GM19240 (cell line): ENCODE measurements around the gene UST.
"Not testable (repeated sequence)": the region's sequence is repeated elsewhere in the genome, so short reads cannot be mapped to it uniquely, and the experiment has no call there.

Experiments used
- DNase-seq: peaks from one replicate; pipeline ENCODE4 v3.0.0; 2011; ENCODE audit warnings: low spot score; ENCODE audit not compliant: insufficient read length

UST gene

DNA sequence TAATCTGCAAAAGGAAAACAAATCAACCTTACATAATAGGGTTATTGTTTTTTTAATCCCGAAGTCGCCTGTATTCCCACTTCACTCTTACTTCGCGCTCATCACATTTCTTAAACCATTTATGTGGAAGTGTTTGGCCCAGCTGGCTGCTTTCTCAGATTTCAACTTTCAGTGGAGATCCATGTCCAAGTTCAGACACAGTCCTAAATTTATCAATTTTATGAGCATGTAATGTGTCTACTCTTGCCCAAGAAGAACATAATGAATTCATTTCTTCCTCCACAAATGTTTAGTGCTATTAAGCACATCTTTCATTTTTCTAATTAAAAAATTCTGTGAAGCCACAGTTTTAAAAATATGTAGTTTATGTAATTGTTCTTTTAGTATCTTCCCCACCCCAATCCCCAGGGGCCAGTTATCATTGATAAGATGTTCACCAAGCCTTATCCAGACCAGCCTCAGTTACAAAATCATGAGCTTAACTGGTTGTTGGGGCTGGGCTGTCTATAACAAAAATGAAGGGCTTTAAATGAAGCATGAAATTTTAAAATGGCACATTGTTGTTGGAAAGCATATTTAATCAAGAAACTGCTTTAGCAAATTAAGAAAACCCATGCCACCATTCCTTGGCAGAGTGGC, 151.7 kb downstream of the UST start:
- DNase-seq: no peak

DNA sequence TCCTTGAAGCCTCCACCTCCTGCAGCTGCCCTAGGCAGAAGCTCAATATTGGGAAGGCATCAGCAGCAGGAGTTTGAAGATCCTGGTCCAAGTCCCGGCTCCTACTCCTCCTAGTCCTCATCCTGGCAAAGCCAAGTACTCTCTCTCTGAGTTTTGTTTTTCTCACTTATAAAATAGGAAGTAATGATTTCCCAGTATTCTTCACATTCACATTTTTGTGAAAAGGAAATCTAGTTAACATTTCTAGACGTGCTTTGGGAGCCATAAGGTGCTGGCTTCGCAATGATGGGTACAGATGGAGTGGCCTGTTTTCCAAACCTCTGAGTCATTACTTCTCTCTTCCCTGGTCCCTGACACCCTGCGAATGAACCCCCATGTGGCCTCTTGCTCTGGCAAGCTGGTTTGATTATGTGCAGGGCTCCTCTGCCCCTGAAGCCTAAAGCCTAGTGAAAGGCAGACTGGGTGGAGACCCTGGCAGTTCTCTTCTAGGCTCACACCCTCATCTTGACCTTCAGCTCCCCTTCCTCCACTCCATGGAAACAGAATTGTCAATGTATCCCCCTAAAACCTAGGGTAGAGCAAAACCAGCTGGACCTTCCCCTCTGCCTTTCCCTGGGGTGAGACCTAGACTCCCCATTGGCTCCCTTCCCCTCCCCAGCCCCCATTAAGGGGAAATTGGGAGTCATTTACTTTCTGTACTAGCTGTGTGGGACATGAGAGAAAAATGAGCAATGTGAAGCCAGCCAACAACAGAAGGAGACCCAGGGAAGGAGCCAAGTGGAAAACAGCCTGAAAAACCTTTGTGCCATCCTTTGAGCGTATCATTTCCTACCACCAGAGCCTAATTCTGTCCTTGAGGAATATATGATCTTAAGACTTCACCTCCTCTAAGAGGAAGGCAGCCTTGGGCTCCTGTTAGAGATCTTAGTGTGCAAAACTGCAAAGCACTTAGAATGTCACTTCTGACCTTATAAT, 158.4 kb downstream of the UST start:
- DNase-seq: no peak

DNA sequence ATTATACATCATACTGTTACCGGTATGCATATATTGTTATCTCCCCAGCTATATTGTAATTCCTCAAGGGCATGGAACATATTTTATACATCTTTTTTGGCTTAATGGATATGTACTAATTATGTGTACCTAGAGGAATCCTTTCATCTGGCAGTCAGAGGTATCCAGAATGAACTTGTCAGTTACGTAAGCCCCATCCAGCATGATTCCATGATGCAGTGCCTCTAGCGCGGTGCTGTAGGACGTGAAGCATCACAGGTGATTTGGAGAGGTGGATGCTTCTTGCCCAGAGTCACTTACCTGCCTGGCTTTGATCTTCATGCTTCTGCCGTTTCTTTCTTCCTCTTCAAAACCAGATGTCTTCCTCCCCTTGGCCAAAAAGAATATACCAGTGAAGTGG, 159.1 kb downstream of the UST start:
- no peak for DNase-seq

DNA sequence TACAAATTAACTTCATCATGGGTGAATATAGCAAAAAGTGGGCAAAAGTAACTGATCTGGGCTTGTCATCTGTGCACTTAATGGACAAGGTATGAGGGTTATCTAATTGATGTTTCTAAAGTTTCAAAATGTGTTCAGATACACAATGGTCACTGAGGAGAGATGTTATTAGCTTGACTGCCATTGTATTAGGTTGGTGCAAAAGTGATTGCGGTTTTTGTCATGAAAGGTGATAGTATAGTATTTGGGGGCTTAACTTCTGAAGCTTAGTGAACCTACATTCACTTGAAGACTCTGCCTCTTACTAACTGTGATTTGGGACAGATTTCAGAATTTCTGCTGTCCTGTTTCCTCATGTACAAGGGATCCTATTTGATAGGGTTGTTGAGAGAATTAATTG, 159.6 kb downstream of the UST start:
- no peak for DNase-seq

DNA sequence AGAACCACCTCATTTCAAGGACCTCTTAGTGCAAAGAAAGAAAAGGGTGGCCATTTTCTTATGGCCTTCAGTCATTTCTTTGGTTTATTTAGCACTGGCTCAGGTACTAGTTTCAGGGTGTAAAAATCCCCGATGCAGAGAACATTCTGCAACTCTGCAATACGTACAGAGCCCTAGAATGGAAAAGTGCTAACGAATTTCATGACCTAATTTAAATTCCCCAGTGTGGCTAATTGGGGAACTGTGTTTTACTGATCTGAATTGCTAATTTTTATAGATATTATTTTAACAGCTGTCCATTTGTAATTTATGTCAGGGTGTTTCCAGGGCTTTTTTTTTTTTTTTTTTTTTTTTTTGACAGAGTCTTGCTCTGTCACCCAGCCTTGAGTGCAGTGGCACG, 160.7 kb downstream of the UST start:
- no peak for DNase-seq

DNA sequence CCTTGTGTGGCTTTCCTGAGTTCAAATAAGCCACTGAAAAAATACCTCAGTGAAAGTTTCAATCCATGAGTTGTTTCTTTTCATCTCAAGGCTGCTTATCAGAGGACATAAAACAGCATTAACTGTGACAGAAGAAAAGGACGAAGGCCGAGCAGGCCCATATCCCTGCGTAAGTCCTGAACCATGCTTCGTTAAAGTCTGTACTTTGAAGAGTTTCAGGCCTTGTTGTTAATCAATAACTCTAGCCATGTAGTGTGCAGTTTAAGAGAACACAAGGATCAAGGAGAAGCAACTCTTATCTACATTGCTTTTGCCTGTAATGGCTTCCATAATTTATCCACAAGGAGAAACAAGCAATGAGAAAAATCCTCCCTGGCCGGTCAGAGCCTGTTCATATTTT, 165.4 kb downstream of the UST start:
- no peak for DNase-seq

DNA sequence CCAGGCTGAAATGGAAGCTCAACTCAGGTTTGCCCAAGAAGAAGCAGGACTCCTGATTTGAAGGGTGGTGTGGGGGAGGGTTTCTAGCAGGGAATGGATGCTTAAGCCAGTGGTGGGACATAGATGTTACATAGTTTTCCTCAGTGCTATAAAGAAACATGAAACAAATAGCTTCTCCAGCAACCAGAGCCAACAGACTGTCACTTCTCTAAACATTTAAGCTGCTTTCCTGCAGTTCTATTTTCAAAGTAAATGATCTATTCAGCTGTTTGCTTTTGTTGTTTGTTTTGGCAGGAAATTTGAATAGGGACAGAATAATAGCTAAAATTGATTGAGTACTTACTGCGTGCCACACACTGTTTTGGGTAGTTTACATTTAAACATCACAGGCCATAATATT, 169.0 kb downstream of the UST start:
- DNase-seq: no peak

DNA sequence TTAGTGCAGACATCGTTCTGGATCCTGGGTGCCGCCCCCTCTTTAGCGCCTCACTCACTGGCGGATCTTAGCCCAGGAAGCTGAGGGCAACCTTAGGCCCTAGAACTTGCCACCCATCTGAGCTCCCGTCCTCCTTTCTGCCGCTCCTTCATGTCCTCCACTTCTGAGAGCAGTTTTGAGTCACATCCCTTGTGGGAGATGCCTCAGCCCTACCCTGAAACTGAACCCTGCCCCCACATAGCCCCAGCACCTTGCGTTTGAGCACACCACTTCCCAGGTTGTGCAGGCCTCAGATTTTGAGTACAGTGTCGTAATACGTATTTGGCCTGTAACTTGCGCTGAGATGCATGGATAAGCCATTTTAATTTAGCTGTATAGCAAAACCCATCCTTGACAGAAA, 169.7 kb downstream of the UST start:
- DNase-seq: not testable (repeated sequence)

DNA sequence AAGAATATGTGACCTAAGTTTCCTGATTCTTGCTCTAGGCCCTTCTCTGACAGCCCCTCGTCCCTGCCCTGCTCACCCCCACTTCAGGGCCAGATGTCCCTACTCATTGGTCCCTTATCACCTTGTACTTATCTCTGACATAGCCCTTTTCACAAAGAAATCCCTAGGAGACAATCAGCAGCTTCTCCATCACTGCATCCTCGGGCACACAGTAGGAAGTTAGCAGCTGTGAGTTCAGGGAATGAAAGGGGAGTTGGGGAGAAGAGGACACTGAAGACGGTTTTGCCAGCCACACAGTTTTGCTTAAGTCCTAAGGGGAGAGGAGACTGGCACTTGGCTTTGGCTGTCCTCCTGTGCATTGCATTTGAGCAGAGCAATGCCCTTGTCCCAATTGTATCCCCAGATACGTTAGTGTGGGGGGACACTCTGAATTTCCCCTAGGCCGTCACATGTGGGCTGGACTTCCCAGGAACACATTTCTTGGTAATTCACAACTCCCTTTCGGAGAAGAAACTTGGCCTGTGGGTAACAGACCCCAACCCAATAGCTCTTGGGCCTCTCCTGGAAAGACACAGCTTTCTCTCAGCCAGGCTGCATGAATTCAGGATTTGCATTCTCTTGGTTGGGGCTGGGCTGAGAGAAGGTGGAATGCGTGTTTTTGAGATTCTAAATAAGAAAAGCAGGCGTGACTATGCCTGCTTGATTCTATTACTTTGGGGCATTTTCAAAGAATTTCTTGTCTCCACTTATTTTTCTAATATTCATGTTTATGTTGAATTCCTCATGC, 177.6 kb downstream of the UST start:
- no peak for DNase-seq

DNA sequence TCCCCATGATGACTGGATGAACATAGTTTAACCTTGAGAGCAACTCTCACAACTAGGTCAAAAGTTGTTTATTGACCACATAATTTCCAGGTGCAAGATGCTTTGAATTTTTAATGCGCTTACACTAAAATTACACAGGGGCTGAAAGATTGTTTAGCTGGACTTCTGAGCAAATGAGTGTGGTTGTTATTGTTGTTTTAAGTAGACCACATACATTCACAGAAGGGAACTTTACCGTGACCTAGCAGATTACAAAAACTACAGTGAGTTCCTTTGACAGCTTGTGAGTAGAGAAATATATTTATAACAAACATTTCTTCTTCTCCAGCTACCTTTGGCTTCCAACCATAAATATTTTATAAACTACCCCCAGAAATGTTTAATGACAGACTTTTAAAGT, 178.9 kb downstream of the UST start:
- no peak for DNase-seq

DNA sequence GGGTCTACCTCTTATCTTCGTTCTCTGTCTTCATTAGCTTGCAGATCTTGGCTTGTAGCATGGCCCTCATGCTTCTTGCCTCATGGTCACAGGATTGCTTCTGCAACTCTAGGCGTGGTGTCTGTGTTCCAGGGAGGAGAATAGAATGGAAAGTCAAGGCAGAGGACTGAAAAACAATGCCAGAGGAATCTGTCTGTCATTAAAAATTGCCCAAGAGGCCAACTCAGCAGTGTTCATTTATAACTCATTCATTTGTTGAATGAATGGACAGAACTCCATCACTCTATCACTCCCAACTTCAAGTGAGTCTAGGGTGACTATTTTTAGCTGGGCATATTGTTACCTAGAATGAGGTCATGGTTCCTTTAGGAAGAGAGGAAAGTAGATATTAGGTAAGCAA, 179.6 kb downstream of the UST start:
- DNase-seq: no peak

DNA sequence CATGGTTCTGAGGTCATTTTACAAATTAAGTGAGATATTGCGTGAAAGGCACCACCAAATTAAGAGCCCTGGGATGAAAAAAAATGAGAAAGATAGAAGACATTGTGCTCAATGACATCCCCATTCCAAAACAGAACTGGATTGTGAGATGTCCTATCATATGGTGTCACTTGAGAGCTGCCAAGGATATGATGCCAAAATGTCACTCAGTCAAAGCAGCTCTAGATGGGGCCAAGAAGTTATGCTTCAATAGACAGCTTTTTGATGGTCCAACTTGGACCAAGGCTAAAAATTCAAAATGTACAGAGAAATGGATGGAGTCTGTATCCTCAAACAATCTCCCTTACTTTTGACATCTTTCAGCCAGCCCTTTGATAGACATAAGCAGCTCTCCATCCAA, 180.8 kb downstream of the UST start:
- DNase-seq: no peak

DNA sequence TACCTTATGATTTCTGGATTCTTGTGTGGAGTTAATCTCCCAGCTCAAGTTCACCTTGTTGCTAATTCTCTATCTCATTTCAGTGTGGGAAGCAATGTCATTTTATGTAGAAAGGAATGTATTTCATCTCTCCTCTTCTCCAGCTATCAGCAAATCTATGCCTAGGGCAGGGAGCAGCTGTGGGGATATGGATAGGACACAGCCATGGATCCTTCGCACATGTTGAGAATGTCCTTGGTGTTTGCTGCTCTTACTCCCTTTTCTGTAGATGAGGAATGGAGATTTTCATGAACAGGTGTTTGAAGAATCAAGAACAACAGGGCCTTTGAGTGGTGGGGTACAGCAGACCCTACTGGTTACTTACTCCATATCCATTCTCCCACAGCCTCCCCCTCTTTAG, 182.0 kb downstream of the UST start:
- DNase-seq: no peak

DNA sequence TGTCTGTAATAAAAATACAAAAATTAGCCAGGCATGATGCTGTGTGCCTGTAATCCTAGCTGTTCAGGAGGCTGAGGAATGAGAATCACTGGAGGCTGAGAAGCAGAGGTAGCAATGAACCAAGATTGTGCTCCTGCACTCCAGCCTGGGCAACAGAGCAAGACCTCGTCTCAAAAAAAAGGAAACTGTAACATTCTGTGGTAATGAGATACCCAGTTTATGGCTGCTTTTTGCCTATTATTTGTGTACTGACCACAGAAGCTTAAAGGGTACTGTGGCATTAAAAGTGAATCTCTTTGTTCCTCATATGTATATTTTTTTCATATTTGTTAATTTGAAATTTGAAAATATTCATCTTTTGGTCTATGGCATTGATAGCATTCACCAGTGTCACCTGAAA, 185.4 kb downstream of the UST start:
- DNase-seq: no peak

DNA sequence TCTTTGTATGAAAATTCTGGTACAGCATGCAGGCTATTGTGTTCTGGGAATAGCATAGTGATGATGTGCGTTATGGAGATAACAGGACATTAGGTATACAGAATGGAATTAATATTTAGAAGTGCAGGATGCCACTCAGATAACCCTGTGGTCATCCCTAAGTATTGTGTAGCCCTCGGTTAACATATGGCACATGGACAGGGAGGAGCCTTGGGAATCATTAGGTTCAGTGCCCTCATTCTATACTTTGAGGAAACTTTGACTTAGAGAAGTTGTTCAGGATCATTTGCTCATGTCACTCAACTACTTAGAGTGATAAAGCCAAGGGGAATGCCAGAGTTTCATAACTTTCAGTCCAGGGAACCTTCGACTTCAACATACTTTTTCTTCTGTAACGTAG, 185.9 kb downstream of the UST start:
- DNase-seq: no peak

DNA sequence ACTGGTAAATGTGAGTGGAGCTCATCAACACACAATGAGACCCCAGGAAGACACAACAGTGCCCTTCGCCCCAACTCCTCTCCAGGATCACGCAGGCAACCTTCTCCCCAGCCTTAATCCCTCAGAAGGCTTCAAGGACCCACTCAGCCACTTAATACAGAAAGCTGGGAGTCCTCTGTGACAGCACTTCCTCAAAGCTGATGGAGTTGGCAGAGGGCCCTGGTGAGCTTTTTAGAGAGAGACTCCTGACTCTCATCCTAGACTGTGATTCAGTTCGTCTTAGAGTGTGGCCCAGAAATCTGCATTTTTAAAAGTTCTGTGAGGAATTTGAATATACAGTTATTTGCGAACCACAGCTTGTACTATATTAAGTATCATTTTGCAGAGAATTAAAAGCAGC, 187.7 kb downstream of the UST start:
- no peak for DNase-seq

DNA sequence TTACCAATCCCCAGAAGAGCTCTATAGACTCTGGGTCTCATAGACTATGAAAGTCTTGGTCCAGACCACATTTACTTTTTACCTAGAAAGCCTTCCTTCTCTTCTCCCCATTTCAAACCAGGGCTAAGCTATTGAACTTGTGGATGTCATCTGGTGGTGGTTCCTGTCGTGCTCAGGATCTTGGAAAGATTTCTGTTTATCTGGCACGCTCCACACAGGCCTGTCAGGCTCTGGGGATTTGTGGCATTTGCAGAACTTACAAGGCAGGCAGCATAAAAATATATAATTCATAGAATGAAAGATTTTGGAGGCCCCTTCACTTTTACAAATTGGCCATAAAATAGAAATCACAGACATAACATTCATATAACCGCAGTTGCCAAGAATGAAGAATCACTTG, 188.1 kb downstream of the UST start:
- no peak for DNase-seq

DNA sequence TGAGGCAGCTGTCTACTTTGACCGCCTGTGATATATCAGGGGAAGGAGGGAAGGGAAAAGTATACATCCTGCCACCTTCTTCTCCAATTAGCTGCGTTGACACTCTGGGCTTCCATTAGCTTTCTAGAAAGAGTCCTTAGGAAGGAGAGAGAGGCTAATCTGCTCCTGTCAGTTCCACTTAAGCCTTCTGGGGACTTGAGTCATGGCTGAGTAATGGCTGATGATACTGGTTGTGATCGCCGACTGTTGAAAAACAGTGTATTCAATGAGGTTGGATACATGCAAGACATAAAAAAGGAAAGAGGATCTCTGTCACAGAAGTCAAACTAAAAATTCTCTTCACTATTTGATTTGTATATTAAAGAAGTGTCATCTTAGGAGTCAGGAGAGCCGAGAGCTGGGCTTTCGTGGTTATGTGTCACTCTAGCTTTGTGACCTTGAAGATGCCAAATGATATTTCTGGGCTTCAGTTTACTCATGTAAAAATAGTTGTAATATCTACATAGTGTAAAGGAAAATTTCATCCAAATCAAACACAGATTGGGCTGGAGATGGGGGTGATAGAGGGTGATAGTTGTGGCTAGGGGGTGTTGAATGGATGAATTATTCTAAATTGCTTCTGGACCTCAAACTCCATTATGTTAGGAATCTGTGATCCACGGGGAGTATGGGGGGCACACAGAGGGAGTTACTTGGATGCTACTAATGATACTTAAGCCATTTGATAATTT, 189.0 kb downstream of the UST start:
- DNase-seq: no peak

DNA sequence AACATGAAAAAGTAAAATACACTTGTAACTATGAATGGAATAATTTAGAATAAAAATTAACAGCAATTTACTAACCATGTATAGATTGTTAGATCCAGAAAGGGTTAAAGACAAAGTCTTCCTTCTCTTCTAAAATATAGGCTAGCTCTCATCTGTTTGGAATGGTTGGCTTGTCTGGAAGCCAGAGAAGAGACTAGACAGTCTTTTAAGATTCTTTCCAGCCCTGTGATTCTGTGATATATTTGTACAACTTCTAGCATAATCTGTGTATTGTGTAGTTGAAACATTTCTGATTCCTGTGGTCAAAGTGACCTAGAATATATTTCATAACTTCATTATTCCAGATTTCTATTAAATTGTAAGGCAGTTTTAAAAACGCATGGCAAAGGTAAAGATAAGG, 196.6 kb downstream of the UST start:
- DNase-seq: no peak

DNA sequence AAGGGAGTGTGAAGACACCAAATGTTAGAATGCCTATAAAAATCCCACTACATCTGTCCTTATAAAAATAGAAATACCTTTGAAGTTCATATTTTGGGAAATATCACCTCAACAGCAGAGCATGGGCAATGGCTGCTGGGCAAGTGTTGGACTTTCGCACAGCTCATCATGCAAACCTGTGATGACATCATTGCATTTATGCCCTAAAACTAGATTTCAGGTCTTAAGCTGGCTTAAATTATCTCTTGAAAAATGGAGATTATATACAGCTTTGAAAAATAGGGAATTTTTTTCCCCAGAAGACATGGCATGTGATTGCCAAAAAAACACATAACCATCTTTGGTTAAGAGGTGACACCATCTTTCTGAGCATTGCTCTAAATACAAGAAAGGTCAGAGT, 197.8 kb downstream of the UST start:
- no peak for DNase-seq

DNA sequence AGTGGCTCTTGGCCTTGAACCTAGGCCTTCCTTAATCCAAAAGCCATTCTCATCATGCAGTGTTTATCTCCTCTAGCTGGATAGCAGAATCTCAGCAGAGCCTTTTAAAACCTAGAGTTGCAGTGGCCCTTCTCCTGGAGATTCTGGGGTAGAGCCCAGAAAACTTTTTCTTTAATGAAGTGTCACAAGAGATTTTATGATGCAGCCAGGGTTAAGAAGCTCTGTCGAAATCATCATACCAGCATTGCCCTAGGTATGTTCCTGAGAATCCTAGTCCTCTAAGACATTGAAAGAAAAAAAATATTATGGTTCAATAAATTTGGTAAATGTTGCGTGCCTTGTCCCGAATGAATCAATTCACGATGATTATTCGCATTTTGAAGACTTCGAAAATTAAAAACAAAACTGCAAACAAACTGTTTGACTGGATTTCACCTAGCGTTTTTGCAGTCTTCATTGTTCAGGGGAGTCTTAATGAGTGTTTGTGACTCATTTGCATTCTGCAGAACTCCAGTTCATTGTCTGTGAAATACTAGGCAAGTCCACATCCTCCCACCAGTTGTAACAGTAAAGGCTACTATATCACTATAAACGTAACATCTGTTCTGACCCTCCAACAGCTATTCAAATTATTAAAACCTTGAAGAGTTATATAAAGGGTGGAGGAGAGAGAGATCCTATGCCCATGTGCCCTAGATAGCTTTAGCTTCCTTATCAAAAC, 198.6 kb downstream of the UST start:
- DNase-seq: no peak
